Activated CD4-positive, alpha-beta T cell treated with anti-CD3 and anti-CD28 coated beads, Interleukin-2, amount 10 ng/mL, durations not matched to agents 7 days and 5 days (primary cell): Measurements from ENCODE around the gene ZNF548. TPM values are rescaled to one million over a fixed set of nuclear protein-coding genes. Genes with fewer than 3 reads are reported as not detected.
"Not testable (repeated sequence)": the region's sequence is repeated elsewhere in the genome, so short reads cannot be mapped to it uniquely, and the experiment has no call there.

Source experiments
- CTCF ChIA-PET: fragments of 350-600 bp; sonication (Branson Sonifier 250); formaldehyde crosslinking; loops from one replicate; lab custom pipeline; 2021; ENCODE audit warnings: antibody characterized with exemption; lab: Charles Lee
- POLR2A ChIA-PET: fragments of 350-600 bp; sonication (Branson Sonifier 250); formaldehyde crosslinking; loops from one replicate; lab custom pipeline; 2021; ENCODE audit warnings: antibody characterized with exemption; lab: Charles Lee
- DNase-seq: peaks from one replicate; pipeline ENCODE4 v3.0.0-alpha.2; 2020
- H3K27ac Mint-ChIP-seq: one replicate; pipeline ENCODE4 v1.8.0; 2021; ENCODE audit warnings: mild to moderate bottlenecking, moderate library complexity, mixed read lengths
- H3K27me3 Mint-ChIP-seq: one replicate; pipeline ENCODE4 v1.8.0; 2021; ENCODE audit warnings: mixed read lengths
- H3K36me3 Mint-ChIP-seq: one replicate; pipeline ENCODE4 v1.8.0; 2021; ENCODE audit warnings: low read depth, mixed read lengths
- H3K4me1 Mint-ChIP-seq: one replicate; pipeline ENCODE4 v1.8.0; 2021; ENCODE audit warnings: mixed read lengths
- H3K4me3 Mint-ChIP-seq: one replicate; pipeline ENCODE4 v1.8.0; 2021; ENCODE audit warnings: mild to moderate bottlenecking, moderate library complexity, mixed read lengths
- H3K9me3 Mint-ChIP-seq: one replicate; pipeline ENCODE4 v1.8.0; 2021; ENCODE audit warnings: mixed read lengths
- total RNA-seq, 2 experiments: library from RNA; stranded (reverse); gene quantifications; one replicate each; pipeline ENCODE4 v1.2.3, GENCODE V29; 2021

Gene ZNF548
- total RNA-seq, 2 experiments from 2014 or later = 29.1 to 31.8 TPM

DNA sequence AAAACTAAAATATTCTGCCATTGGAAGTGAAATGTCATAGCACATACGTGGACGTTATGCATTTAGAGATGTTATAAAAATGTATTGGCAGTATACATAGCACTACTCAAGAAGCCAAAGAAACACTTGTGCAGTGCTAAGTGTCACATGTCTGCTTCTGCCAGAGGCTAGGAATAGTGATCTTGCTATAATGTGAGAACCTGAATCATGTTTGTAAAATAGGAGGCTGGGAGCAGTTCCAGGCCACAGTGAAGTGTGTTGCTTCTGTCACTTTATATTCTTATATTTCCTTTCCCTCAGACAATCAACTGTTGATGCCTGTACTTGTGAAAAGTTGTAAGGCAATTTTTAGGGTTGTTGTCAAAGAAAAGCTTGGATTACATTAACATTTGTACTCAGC, 22.9 kb upstream of the ZNF548 start:
- Mint-ChIP-seq H3K27ac (no peak overlapping the region), H3K4me3 (no peak overlapping the region), H3K4me1 (peaks cover 15% of the 10 kb centered on the region), H3K9me3 (peaks cover 21% of the 10 kb centered on the region), H3K27me3 (no peaks in the 10 kb centered on the region), H3K36me3 (peaks cover 59% of the 10 kb centered on the region)
- no peak for DNase-seq
- ChIA-PET CTCF (no interaction called here), POLR2A (no interaction called here)

DNA sequence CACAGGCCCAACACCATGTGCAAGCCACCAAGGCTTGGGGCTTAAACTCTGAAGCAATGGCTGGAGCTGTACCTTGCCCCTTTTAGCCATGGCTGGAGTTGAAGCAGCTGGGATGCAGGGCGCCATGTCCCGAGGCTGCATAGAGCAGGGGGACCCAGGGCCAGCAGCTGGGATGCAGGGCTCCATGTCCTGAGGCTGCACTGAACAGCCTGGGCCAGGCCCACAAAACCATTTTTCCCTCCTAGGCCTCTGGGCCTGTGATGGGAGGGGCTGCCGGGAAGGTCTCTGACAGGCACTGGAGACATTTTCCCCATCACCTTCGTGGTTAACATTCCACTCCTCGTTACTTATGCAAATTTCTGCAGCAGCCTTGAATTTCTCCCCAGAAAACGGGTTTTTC, 15.5 kb upstream of the ZNF548 start:
- CTCF ChIA-PET = interaction anchor here (0.7 kb wide), 1 partner anchor 780 kb away, joined by 3 read pairs; no protein-coding TSS in a partner anchor
- Mint-ChIP-seq H3K27ac (no peak overlapping the region), H3K27me3 (no peaks in the 10 kb centered on the region), H3K4me1 (no peaks in the 10 kb centered on the region), H3K4me3 (no peak overlapping the region), H3K36me3 (peaks cover 91% of the 10 kb centered on the region), H3K9me3 (peaks cover 57% of the 10 kb centered on the region)
- no peak for DNase-seq
- POLR2A ChIA-PET = no interaction called here

DNA sequence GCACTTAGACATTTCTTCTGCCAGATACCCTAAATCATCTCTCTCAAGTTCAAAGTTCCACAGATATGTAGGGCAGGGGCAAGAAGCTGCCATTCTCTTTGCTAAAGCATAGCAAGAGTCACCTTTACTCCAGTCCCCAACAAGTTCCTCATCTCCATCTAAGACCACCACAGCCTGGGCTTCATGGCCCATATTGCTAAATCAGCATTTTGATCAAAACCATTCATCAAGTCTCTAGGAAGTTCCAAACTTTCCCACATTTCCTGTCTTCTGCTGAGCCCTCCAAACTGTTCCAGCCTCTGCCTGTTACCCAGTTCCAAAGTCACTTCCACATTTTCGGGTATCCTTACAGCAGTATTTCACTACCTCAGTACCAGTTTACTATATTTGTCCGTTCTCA, 15.0 kb upstream of the ZNF548 start:
- H3K4me3 Mint-ChIP-seq, DNase-seq, H3K27me3 Mint-ChIP-seq, POLR2A ChIA-PET, CTCF ChIA-PET, H3K27ac Mint-ChIP-seq, H3K4me1 Mint-ChIP-seq: not testable (repeated sequence)
- Mint-ChIP-seq H3K9me3 (peaks cover 59% of the 10 kb centered on the region), H3K36me3 (peaks cover 93% of the 10 kb centered on the region)

DNA sequence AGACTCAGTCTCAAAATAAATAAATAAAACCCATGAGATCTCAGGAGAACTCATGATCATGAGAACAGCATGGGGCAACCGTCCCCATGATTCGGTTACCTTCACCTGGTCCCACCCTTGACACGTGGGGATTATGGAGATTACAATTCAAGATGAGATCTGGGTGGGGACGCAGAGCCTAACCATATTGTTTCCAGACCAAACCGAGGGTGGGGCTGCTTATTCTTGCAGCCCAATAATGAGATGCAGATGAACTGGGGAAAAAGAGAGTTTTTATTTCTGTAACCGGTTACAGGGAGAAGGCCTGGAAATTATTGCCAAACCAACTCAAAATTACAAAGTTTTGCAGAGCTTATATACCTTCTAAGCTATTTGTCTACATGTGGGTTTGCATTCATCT, 13.5 kb upstream of the ZNF548 start:
- ChIA-PET POLR2A (no interaction called here), CTCF (no interaction called here)
- peaks cover 70% of the 10 kb centered on the region for H3K9me3 Mint-ChIP-seq
- peaks cover 82% of the 10 kb centered on the region for H3K36me3 Mint-ChIP-seq
- no peak overlapping the region for H3K4me3 Mint-ChIP-seq
- no peaks in the 10 kb centered on the region for H3K27me3 Mint-ChIP-seq
- DNase-seq = no peak
- no peak overlapping the region for H3K27ac Mint-ChIP-seq
- H3K4me1 Mint-ChIP-seq = no peaks in the 10 kb centered on the region

DNA sequence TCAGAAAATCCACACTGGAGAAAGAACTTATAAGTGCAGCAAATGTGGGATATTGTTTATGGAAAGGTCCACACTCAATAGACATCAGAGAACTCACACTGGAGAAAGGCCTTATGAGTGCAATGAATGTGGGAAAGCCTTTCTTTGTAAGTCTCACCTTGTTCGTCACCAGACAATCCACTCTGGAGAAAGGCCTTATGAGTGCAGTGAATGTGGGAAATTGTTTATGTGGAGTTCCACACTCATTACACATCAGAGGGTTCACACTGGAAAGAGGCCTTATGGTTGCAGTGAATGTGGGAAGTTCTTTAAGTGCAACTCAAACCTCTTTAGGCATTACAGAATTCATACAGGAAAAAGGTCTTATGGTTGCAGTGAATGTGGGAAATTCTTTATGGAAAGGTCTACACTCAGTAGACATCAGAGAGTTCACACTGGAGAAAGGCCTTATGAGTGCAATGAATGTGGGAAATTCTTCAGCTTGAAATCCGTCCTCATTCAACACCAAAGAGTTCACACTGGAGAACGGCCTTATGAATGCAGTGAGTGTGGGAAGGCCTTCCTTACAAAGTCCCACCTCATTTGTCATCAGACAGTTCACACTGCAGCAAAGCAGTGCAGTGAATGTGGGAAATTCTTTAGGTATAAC, 12.0 kb upstream of the ZNF548 start:
- Mint-ChIP-seq H3K4me3 (no peak overlapping the region), H3K4me1 (no peaks in the 10 kb centered on the region), H3K27me3 (no peaks in the 10 kb centered on the region), H3K9me3 (peaks cover 68% of the 10 kb centered on the region), H3K36me3 (peaks cover 67% of the 10 kb centered on the region), H3K27ac (no peak overlapping the region)
- DNase-seq = no peak
- ChIA-PET POLR2A (no interaction called here), CTCF (no interaction called here)

DNA sequence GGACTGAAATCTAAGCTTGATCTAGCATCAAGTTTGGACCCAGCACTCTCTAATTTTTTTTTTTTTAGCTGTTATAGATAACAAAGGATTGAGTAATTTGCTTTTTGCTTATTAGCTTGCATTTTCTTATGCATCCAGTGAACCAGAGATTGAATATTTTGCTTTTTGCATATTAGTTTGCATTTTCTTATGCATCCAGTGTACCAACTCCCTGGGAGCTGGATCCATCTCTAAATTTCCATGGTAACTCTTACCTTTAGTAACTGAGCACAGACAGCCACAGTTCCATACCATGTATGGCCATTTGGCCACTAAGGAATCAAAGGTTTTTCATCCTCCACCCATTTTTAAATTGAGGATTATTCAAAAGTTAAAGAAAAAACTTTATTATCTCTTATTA, 8.7 kb upstream of the ZNF548 start:
- CTCF ChIA-PET = no interaction called here
- Mint-ChIP-seq H3K27ac (no peak overlapping the region), H3K4me1 (no peaks in the 10 kb centered on the region), H3K27me3 (no peaks in the 10 kb centered on the region), H3K9me3 (peaks cover 60% of the 10 kb centered on the region), H3K4me3 (no peak overlapping the region), H3K36me3 (peaks cover 34% of the 10 kb centered on the region)
- DNase-seq = no peak
- POLR2A ChIA-PET = no interaction called here

DNA sequence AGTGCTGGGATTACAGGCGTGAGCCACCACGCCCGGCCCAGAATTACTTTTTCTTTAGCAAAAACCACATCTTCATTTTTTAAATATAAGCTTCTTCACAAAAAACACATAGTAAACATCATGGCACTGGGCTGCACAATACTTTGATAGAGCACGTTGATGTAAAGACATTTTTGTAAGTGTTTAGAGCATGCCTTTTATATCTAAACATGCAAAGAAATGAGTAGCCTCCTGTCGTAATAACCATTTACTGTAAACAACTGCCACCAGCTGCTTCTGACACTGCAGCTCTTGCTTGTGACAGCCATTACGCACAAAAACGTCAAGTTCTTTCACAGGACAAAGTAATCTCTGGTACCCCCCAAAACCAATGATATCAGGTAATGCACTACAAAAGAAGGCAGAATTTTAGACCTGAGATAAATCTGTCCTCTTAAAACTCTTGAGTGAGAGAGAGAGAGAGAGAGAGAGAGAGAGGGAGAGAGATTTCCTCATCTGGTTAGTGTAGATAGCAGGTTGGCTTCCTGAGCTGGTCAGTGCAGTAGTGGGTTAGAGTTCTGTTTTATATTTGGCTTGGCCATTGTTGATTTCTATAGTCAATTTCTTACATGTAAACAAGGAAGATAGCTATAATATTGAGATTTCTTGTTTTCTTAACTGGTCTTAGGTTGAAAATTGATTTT, 6.7 kb upstream of the ZNF548 start:
- ChIA-PET POLR2A (no interaction called here), CTCF (interaction anchor here (1.4 kb wide), 1 partner anchor 11 kb away, joined by 3 read pairs; no protein-coding TSS in a partner anchor)
- no peaks in the 10 kb centered on the region for H3K4me1 Mint-ChIP-seq
- peaks cover 17% of the 10 kb centered on the region for H3K36me3 Mint-ChIP-seq
- peaks cover 47% of the 10 kb centered on the region for H3K9me3 Mint-ChIP-seq
- no peaks in the 10 kb centered on the region for H3K27me3 Mint-ChIP-seq
- no peak overlapping the region for H3K4me3 Mint-ChIP-seq
- no peak for DNase-seq
- no peak overlapping the region for H3K27ac Mint-ChIP-seq

DNA sequence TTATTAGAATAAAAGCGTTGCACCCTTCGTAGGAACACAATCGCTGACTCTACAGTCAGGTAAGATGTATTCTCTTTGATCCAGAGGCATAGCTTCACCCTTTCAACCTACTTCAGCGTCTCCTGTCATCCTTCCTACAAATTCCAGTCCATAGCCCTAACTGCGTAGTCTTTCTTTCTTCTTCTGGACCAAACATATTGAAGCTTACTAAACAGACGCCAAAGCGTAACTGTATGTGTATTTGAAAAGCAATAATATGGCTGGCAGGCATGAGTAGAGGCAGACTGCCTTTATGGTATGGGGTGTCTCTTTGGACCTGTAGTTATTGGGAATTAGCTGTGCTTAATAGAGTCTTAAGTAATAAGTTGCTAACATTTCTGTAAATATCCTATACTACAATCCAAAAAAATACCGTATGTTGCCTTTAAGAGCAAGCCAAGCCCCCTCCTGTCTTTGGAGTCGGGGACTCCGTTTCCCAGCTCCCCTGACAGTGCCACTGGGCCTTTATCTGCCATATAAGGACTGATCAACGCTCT, 392 bp upstream of the ZNF548 start:
- Mint-ChIP-seq H3K9me3 (peaks cover 33% of the 10 kb centered on the region), H3K4me3 (peak overlapping the region; percentile 91), H3K36me3 (peaks cover 53% of the 10 kb centered on the region), H3K4me1 (peaks cover 36% of the 10 kb centered on the region), H3K27me3 (no peaks in the 10 kb centered on the region), H3K27ac (peak overlapping the region; percentile 93)
- ChIA-PET POLR2A (interaction anchor here (0.5 kb wide), 1 partner anchor 198 kb away, joined by 4 read pairs; the partner anchor contains the start of gene ZNF264), CTCF (interaction anchor here (0.6 to 1.9 kb wide), 4 partner anchors 18 to 34 kb away, joined by 3 to 5 read pairs (median 4); partner anchors contain the start of genes TRAPPC2B and ZNF547)
- no peak for DNase-seq

DNA sequence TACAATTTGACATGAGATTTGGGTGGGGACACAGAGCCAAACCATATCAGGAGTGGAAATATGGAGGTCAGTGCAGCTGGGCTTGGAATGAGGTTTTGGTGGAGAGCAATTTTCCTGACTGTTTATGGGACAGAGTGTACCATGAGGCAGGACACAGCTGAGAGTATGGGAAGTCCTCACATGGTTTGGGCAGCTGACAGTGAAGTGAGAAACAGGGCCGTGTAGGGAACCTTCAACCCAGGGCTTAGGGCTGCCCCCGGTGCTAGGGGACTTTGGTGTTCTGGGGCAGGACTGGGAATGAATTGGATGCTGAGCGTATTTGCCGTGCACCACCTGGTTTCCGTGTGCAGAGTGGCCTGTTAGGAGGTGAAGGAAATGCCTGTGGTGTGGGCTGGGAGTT, 6.1 kb downstream of the ZNF548 start:
- Mint-ChIP-seq H3K27me3 (no peaks in the 10 kb centered on the region), H3K27ac (no peak overlapping the region), H3K4me3 (no peak overlapping the region), H3K36me3 (peaks cover 88% of the 10 kb centered on the region), H3K9me3 (peaks cover 59% of the 10 kb centered on the region), H3K4me1 (peaks cover 23% of the 10 kb centered on the region)
- ChIA-PET CTCF (no interaction called here), POLR2A (no interaction called here)
- DNase-seq = no peak

DNA sequence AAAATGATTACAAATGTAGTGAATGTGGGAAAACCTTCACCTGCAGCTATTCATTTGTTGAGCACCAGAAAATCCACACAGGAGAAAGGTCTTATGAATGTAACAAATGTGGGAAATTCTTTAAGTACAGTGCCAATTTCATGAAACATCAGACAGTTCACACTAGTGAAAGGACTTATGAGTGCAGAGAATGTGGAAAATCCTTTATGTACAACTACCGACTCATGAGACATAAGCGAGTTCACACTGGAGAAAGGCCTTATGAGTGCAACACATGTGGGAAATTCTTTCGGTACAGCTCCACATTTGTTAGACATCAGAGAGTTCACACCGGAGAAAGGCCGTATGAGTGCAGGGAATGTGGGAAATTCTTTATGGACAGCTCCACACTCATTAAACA, 9.2 kb downstream of the ZNF548 start:
- Mint-ChIP-seq H3K27me3 (no peaks in the 10 kb centered on the region), H3K4me3 (no peak overlapping the region), H3K9me3 (peaks cover 64% of the 10 kb centered on the region), H3K27ac (no peak overlapping the region), H3K4me1 (peaks cover 8% of the 10 kb centered on the region), H3K36me3 (peaks cover 77% of the 10 kb centered on the region)
- DNase-seq = no peak
- ChIA-PET POLR2A (no interaction called here), CTCF (no interaction called here)

DNA sequence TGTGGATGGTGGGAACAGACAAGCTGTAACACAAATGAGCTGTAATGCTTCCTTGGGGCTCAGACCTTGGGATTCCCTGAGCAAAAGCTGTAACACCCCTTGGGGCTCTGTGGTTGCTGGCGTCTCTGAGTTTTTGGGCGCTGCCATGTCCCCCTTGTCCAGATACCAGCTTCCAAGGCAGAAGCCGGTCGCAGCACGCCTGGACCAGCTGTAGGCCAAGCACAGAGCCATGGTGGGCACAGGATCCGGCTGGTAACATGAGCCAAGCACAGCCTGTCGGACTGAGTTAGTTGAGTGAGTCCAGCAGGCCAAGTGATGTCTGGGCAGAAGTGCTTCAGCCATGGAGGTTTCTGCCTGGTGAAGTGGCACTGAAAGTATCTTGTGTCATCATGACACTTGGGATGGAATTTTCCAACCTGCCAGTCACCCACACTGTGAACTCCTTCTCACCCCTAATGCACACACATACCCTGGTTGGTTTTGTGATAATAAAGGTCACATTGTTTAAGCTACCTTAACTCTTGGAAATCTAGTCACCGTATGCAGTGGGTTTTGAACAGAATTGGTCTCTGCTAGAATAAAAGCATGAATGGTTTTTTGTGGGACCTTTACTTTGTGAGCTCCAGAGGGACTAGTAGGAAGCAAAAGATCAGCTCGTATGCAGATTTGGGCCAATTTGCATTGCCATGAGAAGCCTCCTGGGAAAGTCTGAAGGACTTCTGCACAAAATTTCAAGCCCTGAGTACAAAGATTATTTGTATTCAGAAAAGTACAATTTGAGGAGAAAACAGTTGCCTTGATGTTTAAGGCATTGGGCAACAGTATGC, 14.3 kb downstream of the ZNF548 start:
- Mint-ChIP-seq H3K9me3 (peaks cover 29% of the 10 kb centered on the region), H3K4me3 (no peak overlapping the region), H3K27ac (no peak overlapping the region), H3K36me3 (peaks cover 28% of the 10 kb centered on the region), H3K27me3 (no peaks in the 10 kb centered on the region), H3K4me1 (peaks cover 6% of the 10 kb centered on the region)
- ChIA-PET POLR2A (no interaction called here), CTCF (interaction anchor here (0.6 kb wide), 1 partner anchor 13 kb away, joined by 3 read pairs; no protein-coding TSS in a partner anchor)
- DNase-seq = no peak

DNA sequence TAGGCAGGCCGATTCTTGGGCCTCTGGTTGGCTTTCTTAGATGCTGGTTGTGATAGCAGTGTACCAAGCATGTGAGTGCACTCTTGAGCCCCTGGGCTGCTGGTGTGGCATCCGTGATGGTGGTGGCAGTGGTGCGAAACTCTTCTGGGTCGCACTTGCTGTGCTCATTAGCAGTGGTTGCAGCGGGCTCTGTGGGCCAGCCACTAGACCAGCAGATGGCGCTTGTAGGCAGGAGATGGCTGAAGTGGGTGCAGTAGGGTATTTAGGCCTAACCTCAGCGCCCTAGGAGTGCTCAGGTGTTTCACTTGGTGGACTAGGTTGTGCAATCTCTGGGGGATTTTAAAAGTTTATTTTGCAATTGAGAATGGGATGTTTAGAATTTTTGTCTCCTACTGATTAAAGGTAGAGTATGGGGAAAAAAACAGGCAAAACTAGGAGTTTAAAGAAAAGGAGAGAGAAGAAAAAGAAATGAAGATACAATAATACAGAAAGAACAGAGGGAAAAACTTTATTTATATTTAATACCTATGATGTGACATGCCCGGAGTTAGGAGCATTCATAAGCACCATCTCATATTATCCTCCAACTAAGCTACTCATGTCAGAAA, 17.0 kb downstream of the ZNF548 start:
- H3K4me3 Mint-ChIP-seq = no peak overlapping the region
- DNase-seq = peak; percentile 74
- CTCF ChIA-PET = no interaction called here
- no peaks in the 10 kb centered on the region for H3K27me3 Mint-ChIP-seq
- POLR2A ChIA-PET = no interaction called here
- H3K4me1 Mint-ChIP-seq = peaks cover 22% of the 10 kb centered on the region
- peaks cover 13% of the 10 kb centered on the region for H3K36me3 Mint-ChIP-seq
- H3K27ac Mint-ChIP-seq = no peak overlapping the region
- H3K9me3 Mint-ChIP-seq = peaks cover 16% of the 10 kb centered on the region
